Left lobe of liver (tissue), 2 donors: ENCODE results near the gene IFI30. TPM values are rescaled to one million over a fixed set of nuclear protein-coding genes. Genes with fewer than 3 reads are reported as not detected.
A peak's percentile ranks its signal among the peaks of the same experiment; 100 is the strongest.
"Not testable (repeated sequence)": the region's sequence is repeated elsewhere in the genome, so short reads cannot be mapped to it uniquely, and the experiment has no call there.

ENCODE experiments used
- ATAC-seq: fragments of 200-7000 bp; cut with Tn5 transposase; one replicate; pipeline ENCODE4 v1.9.1; 2020; ENCODE audit warnings: mild to moderate bottlenecking, moderate library complexity
- DNase-seq: peaks from one replicate; pipeline ENCODE4 v3.0.0-alpha.2; 2020; ENCODE audit warnings: low spot score
- total RNA-seq: library from RNA; stranded (reverse); gene quantifications from one replicate; pipeline ENCODE4 v1.2.1, GENCODE V29; 2021
- donor health status: DM: no; HTN: no; CAD: no; lungs with moderate emphysema.
- donor health status: DM: no; HTN: yes; CAD: no.

IFI30 gene
- total RNA-seq, 1 donor from 2014 or later: 57.6 TPM

DNA sequence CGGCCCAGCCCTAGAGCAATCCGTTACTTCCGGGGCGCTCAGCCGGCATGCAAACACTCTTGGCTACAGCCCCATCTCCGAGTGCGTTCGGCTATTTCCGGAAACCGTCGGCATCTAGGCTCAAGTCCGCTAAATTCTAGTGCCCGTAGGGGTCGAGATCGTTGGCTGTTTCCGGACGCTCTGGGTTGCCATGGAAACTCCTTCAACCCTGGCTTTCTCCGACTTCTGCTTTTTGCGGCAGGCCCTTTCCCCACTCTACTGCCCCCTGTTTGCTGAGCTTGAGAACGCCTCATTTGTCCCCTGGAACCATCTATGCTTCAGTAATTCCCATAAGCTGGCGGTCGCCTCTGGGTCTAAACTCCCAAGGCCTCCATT, 21.2 kb upstream of the IFI30 start:
- ATAC-seq: peak; percentile 71
- DNase-seq: peak; percentile 98

DNA sequence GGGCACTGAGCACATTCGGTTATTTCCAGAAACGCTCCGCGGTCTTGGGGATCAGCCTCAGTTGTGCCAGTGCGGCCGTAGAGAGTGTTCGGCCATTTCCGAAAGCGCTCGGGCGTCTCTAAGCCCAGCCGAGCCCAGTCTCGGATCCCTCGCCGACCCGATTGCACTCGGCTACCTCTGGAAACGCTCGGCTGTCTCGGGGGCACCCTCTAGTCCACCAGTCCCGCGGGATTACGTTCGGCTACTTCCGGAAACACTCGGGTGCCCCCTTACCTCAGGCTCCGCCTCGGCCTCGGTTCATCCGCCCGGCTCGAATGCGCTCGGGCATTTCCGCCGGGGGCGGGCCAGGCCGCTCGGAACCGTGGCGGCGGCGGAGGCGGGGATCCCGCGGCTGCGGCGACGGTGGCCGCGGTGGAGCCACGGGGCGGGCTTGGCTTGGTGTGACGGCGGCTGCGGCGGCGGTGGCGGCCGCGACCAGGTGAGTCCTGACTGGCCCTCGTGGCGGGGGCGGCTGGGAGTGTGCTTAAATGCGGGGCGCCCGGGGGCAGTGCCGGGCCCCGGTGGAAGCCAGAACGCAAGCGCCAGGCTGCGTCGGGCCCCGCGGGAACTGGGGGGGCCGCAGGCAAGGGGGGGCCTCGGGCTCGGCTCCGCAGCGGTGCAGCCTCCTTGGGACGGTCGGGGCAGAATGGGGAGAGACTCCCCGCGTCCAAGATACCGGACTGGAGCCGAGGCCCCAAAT, 20.6 kb upstream of the IFI30 start, which contains the start of gene PIK3R2:
Gene PIK3R2 (plus strand): TSS at position 347 of the 739 bp plus-strand sequence. CDS start 2,717 bp downstream, outside the sequence.
- peak; percentile 100 for DNase-seq
- ATAC-seq: peak; percentile 79

DNA sequence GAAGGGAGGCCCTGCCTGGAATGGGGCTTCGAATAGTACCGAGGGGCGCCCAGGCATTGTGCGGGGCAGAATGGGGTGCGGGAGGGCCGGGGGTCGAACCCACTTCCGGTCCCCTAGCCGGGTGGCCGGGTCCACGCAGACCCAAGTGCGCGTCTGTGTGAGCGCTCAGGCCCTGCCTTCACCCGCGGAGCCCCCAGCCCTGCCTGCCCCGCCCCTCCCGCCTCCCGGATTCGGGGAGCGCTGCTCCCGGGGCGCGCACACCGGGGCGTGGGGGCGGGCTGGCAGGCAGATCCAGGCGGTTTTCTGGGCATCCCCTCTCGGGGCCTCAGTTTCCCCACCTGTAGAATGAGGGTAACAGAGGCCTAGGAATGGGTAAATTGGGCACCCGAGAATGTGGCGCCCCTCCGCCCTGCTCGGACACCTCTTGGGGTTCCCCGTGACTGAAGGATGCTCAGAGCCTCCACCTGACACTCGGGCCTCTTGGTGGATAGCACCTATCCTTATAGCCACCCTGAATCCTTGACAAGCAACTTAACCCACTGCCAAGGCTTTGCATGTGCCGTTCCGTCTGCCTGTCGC, 20.0 kb upstream of the IFI30 start:
- ATAC-seq: no peak
- DNase-seq: peak; percentile 58

DNA sequence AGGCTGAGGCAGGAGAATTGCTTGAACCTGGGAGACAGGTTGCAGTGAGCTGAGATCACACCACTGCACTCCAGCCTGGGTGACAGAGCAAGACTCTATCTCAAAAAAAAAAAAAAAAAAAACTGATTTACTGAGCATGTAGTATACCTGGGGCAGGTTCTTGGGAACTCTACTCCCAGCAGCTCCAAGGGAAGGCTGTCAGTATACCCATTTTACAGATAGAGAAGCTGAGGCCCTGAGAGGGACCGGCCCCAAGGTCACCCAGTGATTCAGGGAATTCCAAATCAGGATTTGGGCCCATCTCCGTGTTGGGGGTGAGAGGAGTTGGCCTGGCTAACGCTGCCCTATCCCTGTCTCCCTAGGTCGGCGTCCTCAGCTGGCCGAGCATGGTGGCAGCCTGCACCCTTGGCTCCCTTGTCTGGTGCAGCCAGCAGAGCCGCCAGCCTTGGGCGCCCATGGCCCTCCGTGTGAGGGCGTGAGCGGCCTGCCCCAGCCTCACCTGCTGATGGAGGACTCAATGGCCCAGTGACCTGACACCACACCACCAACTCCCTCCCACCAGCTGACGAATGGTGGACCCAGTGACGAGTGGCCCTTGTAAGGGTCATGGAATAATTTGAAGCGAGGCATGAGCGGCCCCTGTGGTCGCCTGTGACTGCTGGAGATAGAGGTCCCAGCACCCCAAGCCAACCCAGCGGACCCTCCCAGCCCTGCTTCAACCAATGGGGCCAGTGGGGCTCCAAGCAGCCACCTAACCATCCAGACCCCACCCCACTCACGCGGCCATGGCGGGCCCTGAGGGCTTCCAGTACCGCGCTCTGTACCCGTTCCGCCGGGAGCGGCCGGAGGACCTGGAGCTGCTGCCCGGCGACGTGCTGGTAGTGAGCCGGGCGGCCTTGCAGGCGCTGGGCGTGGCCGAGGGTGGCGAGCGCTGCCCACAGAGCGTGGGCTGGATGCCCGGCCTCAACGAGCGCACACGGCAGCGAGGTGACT, 18.2 kb upstream of the IFI30 start:
- ATAC-seq: no peak
- DNase-seq: peak; percentile 53

DNA sequence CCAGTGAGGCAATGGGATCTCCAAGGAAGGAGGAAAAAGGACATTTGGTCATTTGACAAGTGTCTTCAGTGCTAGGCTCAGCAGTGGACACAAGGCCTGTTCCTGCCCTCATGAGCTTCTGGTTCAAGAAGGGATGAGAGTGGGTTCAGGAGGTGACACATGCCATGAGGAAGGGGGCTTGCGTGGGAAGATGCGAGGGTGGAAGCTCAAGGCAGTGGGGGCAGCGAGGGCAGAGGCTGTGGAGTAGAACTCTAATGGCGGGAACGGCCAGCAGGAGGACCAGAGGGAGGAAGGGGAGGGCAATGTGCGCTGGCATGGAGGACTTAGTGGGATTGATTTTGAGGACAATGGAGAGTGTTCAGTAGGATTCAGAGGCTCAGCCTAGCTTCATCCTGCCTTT, 17.3 kb upstream of the IFI30 start:
- no peak for ATAC-seq
- DNase-seq: no peak

DNA sequence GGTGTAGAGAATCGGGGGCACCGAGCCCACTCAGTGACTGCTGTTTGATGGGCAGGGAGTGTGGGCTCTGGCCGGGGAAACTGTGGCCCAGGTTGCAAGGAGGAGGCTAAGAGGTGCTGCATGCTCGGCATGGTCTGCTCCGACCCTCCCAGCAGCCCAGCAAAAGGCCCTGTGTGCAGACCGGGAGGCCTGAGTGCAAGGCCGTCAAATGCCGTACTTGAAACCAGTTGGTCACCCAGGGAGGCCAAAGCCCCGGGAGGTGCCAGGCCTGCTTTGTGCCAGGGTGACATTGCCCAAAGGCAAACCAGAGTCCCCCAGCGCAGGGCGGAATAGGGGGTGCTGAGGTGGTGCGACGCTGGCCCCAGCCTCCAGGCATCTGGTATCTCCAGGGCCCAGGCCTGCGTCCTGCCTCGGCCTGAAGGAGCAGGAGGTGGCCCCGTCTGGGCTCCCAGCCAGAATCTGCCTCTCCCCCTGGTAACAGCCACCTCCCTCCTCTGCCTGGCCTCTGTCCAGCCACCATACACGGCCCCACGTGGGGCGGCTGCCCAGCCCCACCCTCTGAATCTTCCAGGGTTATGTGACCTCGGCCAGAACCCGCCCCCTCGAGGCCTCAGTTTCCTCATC, 16.7 kb upstream of the IFI30 start:
- ATAC-seq: peak; percentile 2
- peak; percentile 81 for DNase-seq

DNA sequence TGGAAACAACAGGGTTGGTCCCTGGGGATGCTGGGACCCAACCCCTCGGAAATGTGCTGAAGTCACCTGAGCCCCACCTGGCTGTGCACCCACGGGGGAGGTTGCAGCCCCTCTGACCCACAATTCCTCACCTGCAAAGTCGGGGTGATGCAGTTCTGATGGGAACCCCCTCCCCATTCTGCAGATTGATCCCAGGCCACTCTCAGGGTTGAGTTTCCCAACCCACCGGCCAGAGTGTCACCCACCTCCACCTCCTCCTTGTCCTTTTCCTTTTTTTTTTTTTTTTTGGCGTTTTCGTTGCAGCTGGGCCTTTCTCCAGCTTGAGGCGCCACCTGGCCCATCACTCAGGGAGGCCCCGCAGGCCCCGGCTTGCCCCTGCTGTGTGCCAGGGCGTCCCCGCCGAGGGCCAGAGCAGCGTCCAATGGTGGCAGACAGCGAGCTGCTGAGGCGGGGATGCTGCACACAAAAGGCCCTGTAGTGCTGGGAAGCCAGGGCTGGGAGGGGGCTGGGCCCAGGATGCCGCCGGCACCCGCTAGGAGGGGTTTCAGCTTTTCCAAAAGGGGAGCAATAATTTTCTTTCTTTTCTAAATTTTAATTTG, 16.0 kb upstream of the IFI30 start:
- ATAC-seq (no peak), DNase-seq (no peak)

DNA sequence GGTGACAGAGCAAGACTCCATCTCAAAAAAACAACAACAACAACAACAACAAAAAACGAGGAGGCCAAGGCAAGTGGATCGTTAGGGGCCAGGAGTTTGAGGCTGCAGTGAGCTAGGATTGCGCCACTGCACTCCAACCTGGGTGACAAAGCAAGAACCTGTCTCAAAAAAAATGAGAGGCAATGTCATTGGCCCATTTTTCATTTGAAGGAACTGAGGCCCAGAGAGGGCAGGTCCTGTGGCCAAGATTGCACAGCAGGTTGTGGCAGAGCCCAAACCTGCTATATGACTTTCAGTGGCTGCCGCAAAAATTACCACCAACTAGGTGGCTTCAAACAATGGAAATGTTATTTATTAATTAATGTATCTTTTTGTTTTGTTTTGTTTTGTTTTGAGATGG, 15.1 kb upstream of the IFI30 start:
- ATAC-seq (no peak), DNase-seq (no peak)

DNA sequence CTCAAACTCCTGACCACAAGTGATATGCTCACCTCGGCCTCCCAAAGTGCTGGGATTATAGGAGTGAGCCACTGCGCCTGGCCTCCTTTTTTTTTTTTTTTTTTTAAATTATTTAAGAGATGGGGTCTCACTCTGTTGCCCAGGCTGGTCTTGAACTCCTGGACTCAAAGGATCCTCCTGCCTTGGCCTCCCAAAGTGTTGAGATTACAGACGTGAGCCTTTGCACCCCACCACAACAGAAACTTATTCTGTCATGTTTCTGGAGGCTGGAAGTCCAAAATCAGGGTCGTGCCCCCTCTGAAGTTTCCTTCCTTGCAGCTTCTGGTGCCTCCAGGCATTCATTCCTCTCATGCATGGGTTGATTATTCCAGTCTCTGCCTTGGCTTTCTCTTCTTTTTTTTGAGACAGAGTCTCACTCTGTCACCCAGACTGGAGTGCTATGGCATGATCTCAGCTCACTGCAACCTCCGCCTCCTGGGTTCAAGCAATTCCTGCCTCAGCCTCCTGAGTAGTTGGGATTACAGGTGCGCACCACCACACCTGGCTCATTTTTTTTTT, 14.5 kb upstream of the IFI30 start:
- not testable (repeated sequence) for DNase-seq, ATAC-seq

DNA sequence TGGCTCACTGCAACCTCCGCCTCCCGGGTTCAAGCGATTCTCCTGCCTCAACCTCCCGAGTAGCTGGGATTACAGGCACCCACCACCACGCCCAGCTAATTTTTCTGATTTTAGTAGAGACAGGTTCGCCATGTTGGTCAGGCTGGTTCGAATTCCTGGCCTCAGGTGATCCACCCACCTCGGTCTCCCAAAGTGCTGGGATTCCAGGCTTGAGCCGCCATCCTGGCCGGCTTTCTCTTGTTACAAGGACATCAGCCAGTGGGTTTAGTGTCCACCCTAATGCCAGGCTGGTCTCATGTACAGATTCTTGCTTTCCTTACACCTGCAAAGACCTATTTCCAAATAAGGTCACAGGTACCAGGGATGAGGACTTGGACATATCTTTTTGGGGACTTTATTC, 13.8 kb upstream of the IFI30 start:
- DNase-seq (no peak), ATAC-seq (no peak)

DNA sequence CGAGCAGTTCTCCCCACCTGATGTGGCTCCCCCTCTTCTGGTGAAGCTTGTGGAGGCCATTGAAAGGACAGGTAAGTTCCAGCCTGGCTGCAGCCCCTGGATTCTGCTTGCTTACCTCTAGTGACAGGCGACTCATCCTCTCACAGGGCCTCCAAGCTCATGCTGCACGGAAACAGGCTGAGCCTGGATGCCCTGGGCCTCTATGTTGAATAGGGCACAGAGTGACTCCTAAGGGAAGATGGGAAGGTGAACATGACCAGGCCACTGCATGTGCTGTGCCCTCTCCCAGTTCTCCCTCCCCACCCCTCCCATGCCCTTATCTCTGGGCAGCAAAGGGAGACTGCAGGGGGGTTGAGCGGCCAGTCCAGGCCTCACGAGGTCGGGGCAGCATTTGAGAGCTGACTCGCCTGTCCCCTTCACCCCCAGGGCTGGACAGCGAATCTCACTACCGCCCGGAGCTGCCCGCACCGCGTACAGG, 13.1 kb upstream of the IFI30 start:
- ATAC-seq (peak; percentile 6), DNase-seq (no peak)

DNA sequence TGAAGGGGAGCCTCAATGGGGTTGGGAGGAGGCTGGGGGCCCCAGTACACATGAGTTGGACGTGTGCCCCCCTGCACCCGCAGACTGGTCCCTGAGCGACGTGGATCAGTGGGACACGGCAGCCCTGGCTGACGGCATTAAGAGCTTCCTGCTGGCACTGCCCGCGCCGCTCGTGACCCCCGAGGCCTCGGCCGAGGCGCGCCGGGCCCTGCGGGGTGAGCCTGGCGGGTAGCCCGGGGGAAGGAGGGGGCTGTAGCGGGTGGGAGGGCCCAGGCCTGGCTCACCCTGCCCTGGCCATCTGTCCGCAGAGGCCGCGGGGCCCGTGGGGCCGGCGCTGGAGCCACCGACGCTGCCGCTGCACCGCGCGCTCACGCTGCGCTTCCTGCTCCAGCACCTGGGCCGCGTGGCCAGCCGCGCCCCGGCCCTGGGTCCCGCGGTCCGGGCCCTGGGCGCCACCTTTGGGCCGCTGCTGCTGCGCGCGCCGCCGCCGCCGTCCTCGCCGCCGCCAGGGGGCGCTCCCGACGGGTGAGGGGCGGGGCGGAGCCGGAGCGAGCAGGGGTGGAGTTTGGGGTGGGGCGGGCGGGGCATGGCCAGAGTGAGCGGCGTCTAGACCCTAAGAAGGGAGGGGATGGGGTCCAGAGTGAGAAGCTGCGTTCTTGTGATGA, 12.5 kb upstream of the IFI30 start:
- ATAC-seq (peak; percentile 93), DNase-seq (peak; percentile 81)

DNA sequence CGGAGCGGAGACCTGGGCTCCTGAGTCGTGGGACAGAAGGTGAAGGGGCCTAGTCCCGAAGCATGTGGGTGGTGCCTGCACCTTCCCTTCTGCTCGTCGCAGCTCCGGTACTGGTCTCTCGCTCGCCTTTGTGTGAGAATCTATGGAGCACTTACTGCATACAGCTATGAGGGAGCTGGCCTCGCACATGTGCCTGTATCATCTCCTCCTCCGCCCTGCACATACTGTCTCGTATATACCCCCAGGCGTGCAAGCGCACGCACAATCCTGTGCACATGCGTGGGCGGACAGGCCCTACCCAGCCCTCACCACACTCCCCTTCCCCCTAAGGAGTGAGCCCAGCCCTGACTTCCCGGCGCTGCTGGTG, 12.0 kb upstream of the IFI30 start:
- DNase-seq: no peak
- no peak for ATAC-seq

DNA sequence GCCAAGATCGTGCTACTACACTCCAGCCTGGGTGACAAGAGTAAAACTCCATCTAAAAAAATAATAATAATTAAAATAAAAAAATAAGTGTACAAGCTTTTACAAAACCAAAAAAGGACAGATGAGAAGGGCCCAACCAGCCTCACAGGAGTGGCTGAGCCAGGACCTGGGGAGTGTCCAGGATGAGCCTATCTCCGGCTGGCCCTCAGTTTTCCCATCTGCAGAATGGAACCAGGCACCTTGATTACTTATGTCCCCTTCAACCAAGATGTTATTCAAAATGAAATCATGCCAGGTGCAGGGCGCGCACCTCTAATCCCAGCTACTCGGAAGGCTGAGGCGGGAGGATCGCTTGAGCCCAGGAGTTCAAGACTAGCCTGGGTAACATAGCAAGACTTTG, 9.5 kb upstream of the IFI30 start:
- ATAC-seq: no peak
- DNase-seq: no peak

DNA sequence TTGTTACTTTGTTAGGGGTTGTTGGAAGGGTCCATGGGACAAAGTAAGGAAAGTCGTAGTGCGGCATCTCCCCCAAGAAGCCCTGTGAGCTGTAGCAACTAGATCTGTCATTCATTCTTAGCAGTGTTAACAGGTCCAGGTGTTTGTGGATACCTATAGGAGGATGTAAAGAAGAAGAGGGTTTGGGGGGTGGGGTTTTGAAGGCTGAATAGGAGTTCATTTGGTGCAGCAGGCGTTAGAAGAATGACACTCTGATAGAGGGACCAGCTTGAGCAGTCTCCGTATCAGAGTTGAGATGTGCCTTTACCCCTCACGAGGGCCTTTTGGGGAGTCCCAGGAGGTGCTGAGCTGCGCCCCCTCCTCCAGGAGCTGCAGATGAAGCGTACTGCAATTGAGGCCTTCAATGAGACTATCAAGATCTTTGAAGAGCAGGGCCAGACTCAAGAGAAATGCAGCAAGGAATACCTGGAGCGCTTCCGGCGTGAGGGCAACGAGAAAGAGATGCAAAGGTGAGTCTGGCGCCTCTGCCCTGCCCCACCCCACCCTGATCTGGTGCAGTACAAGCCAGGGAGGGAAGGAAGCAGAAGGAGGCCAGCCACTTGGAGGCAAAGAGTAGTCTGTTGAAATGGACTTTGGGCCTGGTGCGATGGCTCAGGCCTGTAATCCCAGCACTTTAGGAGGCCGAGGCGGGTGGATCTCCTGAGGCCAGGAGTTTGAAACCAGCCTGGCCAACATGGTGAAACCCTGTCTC, 7.6 kb upstream of the IFI30 start:
- DNase-seq (no peak), ATAC-seq (no peak)

DNA sequence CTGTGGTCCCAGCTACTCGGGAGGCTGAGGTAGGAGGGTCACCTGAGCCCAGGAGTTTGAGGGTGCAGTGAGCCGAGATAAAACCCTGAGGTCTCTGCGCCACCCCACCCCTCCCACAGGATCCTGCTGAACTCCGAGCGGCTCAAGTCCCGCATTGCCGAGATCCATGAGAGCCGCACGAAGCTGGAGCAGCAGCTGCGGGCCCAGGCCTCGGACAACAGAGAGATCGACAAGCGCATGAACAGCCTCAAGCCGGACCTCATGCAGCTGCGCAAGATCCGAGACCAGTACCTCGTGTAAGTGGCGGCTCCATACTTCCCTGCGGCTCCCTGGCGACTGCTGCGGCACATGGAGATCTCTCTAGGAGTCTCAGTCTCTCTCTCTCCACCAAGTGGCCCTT, 6.6 kb upstream of the IFI30 start:
- no peak for ATAC-seq
- no peak for DNase-seq

DNA sequence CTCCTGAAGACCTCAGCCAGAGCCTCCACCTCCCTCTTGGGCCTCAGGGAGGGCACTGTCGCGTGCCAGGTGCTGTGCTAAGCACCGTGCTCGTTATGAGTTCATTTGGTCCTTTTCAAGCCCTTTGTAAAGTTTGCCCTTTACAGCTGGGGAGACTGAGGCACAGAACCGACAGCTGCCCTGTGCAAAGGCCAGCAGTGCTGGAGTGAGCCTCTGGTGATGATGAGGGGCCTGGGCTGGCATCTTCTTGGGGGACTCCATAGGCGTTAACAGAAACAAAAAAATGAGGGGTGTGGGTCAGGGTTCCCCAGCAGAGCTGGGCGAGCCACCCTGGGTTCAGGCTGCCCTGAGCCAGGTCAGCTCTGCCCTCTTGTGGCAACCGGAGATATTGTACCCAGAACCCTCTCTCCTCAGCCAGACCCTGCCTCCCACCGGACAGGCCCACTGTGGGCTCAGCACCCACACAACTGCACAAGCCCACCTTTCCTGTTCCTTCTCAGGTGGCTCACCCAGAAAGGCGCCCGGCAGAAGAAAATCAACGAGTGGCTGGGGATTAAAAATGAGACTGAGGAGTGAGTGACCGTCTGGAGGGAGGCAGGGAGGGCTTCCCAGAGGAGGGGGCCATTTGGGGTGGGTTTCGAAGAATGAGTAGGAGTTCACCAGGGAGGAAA, 5.5 kb upstream of the IFI30 start:
- DNase-seq (peak; percentile 53), ATAC-seq (peak; percentile 77)

DNA sequence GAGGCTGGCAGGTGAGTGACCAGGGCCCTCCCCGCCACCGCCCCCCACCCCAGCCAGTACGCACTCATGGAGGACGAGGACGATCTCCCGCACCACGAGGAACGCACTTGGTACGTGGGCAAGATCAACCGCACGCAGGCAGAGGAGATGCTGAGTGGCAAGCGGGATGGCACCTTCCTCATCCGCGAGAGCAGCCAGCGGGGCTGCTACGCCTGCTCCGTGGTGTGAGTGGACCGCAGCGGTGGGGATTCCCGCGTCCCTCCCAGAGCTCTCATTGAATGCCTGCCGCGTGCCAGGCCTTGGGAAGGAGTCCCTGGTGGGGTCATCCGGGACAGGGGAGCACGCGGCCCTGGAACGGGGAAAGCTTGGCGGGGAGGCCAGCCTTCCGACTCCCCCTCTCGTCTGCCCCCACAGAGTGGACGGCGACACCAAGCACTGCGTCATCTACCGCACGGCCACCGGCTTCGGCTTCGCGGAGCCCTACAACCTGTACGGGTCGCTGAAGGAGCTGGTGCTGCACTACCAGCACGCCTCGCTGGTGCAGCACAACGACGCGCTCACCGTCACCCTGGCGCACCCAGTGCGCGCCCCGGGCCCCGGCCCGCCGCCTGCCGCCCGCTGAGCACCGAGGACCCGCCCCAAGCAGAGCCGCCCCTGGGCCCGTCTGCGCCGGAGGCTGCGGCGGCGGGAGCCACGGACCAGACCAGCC, 4.8 kb upstream of the IFI30 start:
- ATAC-seq: no peak
- no peak for DNase-seq
